Activated CD4-positive, alpha-beta T cell treated with anti-CD3 and anti-CD28 coated beads, Interleukin-2, amount 50 U/mL, for 48 hours (primary cell): ENCODE results near the gene DOP1B.

ENCODE experiments used
- DNase-seq, 2 experiments: peaks; one replicate each; pipeline ENCODE4 v3.0.0-alpha.2; 2020

DOP1B gene

DNA sequence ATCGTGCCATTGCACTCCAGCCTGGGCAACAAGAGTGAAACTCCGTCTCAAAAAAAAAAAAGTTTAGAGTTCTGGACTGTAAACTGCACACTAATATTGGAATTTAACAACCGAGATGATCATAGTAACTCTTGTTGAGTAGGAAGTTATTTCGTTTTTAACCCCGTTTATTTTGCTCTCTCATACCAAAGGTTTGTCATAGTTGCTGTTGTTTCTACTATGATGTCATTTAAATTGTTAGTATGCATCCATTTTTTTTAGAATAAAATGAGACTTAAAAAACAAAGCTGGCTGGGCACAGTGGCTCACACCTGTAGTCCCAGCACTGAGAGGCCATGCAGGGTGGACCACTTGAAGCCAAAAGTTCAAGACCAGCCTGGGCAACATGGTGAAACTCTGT, 49.3 kb downstream of the DOP1B start:
- no peak for DNase-seq
